Measurements from ENCODE around the gene CCNH. TPM values are rescaled to one million over a fixed set of nuclear protein-coding genes. Genes with fewer than 3 reads are reported as not detected.

Gene CCNH
- total and polyA plus RNA-seq, 9 of the 15 experiments (the other 6 are each of a cell fraction or from before 2014, with no cell fraction given) = 100 to 213 (median 150) TPM

- no peak for TF ChIP-seq RAD21 (CRISPR knock-in tag; conservative IDR thresholded peaks at IDR 0.05 in 1 of 2, IDR thresholded peaks at IDR 0.05 in 1 of 2)
- TF ChIP-seq, protein P1, sequence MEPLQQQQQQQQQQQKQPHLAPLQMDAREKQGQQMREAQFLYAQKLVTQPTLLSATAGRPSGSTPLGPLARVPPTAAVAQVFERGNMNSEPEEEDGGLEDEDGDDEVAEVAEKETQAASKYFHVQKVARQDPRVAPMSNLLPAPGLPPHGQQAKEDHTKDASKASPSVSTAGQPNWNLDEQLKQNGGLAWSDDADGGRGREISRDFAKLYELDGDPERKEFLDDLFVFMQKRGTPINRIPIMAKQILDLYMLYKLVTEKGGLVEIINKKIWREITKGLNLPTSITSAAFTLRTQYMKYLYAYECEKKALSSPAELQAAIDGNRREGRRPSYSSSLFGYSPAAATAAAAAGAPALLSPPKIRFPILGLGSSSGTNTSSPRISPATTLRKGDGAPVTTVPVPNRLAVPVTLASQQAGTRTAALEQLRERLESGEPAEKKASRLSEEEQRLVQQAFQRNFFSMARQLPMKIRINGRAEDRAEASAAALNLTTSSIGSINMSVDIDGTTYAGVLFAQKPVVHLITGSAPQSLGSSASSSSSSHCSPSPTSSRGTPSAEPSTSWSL (CRISPR knock-in tag; IDR thresholded peaks at IDR 0.05; ENCODE audit: borderline replicate concordance) = no peak
- TF ChIP-seq ZNF174 (CRISPR knock-in tag; IDR thresholded peaks at IDR 0.05) = no peak
- TF ChIP-seq XRCC5 (IDR thresholded peaks at IDR 0.05; ENCODE audit: low read depth, low read length) = no peak
- TF ChIP-seq TAL1 (IDR thresholded peaks at IDR 0.05) = no peak
Observed at GRCh38 chr5:87410931-87411330, 1.8 kb downstream of the CCNH start (continued).

- H3K4me2 ChIP-seq (ENCODE audit: insufficient read depth, low read length) = no peak overlapping the region
- no peaks in the 10 kb centered on the region; the same call in 1 of the 2 replicates for H4K20me1 ChIP-seq (replicated peaks; ENCODE audit: control insufficient read depth, insufficient read depth, low read length)
- H3K4me3 ChIP-seq = no peak overlapping the region
- H3K27me3 ChIP-seq (ENCODE audit: control insufficient read depth in 2 of 2, insufficient read depth in 2 of 2, low read length in 2 of 2) = no peaks in the 10 kb centered on the region
- FAIRE-seq = no peak
- no peak for DNase-seq (ENCODE audit: extremely low read depth in 1 of 4, low spot score in 3 of 4)
- in situ Hi-C loops (cut with MboI) = no loop called here
- peaks cover 86% of the 10 kb centered on the region for H3K36me3 ChIP-seq (ENCODE audit: control insufficient read depth, insufficient read depth, low read length)
- H3K4me1 ChIP-seq (replicated peaks in 1 of 2; ENCODE audit: control insufficient read depth in 2 of 2, insufficient read depth in 2 of 2, low read length in 2 of 2) = peaks cover 0 to 19% of the 10 kb centered on the region in 2 experiments; a peak in 2 of 5 replicates
- H3K9ac ChIP-seq (ENCODE audit: insufficient read depth in 1 of 2, low read depth in 2 of 2, low read length in 2 of 2) = no peak overlapping the region
- H3K79me2 ChIP-seq (ENCODE audit: control insufficient read depth, insufficient read depth, low read length) = peaks cover 92% of the 10 kb centered on the region
- H3K9me1 ChIP-seq (ENCODE audit: control insufficient read depth, insufficient read depth, low read length) = no peaks in the 10 kb centered on the region
- TF ChIP-seq HDAC3 (IDR thresholded peaks at IDR 0.05; ENCODE audit: borderline replicate concordance, partially characterized antibody) (no peak), MECOM (CRISPR knock-in tag; IDR thresholded peaks at IDR 0.05) (no peak), MEIS2 (IDR thresholded peaks at IDR 0.05; ENCODE audit: partially characterized antibody) (no peak), ZBTB7A (IDR thresholded peaks at IDR 0.05; ENCODE audit: borderline replicate concordance, control insufficient read depth, low read depth, low read length) (no peak), GTF2F1 (IDR thresholded peaks at IDR 0.05; ENCODE audit: low read depth, low read length) (no peak), MAZ (CRISPR knock-in tag; conservative IDR thresholded peaks at IDR 0.05 in 1 of 2, IDR thresholded peaks at IDR 0.05 in 1 of 2) (no peak)
- TF ChIP-seq, protein P2, sequence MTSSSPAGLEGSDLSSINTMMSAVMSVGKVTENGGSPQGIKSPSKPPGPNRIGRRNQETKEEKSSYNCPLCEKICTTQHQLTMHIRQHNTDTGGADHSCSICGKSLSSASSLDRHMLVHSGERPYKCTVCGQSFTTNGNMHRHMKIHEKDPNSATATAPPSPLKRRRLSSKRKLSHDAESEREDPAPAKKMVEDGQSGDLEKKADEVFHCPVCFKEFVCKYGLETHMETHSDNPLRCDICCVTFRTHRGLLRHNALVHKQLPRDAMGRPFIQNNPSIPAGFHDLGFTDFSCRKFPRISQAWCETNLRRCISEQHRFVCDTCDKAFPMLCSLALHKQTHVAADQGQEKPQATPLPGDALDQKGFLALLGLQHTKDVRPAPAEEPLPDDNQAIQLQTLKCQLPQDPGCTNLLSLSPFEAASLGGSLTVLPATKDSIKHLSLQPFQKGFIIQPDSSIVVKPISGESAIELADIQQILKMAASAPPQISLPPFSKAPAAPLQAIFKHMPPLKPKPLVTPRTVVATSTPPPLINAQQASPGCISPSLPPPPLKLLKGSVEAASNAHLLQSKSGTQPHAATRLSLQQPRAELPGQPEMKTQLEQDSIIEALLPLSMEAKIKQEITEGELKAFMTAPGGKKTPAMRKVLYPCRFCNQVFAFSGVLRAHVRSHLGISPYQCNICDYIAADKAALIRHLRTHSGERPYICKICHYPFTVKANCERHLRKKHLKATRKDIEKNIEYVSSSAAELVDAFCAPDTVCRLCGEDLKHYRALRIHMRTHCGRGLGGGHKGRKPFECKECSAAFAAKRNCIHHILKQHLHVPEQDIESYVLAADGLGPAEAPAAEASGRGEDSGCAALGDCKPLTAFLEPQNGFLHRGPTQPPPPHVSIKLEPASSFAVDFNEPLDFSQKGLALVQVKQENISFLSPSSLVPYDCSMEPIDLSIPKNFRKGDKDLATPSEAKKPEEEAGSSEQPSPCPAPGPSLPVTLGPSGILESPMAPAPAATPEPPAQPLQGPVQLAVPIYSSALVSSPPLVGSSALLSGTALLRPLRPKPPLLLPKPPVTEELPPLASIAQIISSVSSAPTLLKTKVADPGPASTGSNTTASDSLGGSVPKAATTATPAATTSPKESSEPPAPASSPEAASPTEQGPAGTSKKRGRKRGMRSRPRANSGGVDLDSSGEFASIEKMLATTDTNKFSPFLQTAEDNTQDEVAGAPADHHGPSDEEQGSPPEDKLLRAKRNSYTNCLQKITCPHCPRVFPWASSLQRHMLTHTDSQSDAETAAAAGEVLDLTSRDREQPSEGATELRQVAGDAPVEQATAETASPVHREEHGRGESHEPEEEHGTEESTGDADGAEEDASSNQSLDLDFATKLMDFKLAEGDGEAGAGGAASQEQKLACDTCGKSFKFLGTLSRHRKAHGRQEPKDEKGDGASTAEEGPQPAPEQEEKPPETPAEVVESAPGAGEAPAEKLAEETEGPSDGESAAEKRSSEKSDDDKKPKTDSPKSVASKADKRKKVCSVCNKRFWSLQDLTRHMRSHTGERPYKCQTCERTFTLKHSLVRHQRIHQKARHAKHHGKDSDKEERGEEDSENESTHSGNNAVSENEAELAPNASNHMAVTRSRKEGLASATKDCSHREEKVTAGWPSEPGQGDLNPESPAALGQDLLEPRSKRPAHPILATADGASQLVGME (CRISPR knock-in tag; IDR thresholded peaks at IDR 0.05) = no peak
- H3K27ac ChIP-seq (ENCODE audit: extremely low read depth, low read depth, low read length) = no peak overlapping the region
- intact Hi-C loops (cut with micrococcal nuclease) = no loop called here
- ChIA-PET POLR2A (no interaction called here), CTCF (ENCODE audit: low intra/inter-chr PET ratio) (no interaction called here)
- H2AFZ ChIP-seq (ENCODE audit: low read depth, low read length) = no peak overlapping the region
- WGBS (ENCODE audit: insufficient coverage, low coverage, missing lambda C conversion rate) = 97% methylated on average over 2 of the region's 2 CpGs
- H3K9me3 ChIP-seq (replicated peaks; ENCODE audit: control insufficient read depth, insufficient read depth, low read depth, low read length) = no peaks in the 10 kb centered on the region
- ATAC-seq = no peak
- no TSS peak for BruUV-seq (replicated peaks)
Observed at GRCh38 chr5:87408204-87408603, 4.5 kb downstream of the CCNH start.

Measured in K562 (cell line).